Measurements from ENCODE around the gene GNAI3.

GRCh38 chr1:109637446-109637845 is 89.0 kb downstream of the GNAI3 start:
- TF ChIP-seq, protein P1, sequence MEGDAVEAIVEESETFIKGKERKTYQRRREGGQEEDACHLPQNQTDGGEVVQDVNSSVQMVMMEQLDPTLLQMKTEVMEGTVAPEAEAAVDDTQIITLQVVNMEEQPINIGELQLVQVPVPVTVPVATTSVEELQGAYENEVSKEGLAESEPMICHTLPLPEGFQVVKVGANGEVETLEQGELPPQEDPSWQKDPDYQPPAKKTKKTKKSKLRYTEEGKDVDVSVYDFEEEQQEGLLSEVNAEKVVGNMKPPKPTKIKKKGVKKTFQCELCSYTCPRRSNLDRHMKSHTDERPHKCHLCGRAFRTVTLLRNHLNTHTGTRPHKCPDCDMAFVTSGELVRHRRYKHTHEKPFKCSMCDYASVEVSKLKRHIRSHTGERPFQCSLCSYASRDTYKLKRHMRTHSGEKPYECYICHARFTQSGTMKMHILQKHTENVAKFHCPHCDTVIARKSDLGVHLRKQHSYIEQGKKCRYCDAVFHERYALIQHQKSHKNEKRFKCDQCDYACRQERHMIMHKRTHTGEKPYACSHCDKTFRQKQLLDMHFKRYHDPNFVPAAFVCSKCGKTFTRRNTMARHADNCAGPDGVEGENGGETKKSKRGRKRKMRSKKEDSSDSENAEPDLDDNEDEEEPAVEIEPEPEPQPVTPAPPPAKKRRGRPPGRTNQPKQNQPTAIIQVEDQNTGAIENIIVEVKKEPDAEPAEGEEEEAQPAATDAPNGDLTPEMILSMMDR (IDR thresholded peaks at IDR 0.05; ENCODE audit: borderline replicate concordance, extremely low read depth, low read length, poor library complexity, severe bottlenecking): no peak
- TF ChIP-seq EZH2 (IDR thresholded peaks at IDR 0.05; ENCODE audit: borderline replicate concordance, low read depth, low read length, severe bottlenecking): no peak

Measured in DND-41 (cell line).